GM21723 (cell line): ENCODE results near the gene SLC14A1.
A peak's percentile ranks its signal among the peaks of the same experiment; 100 is the strongest.

Experiments used
- ATAC-seq: cut with Tn5 transposase; IDR thresholded peaks from one replicate; pipeline ENCODE4 v1.9.1; 2021; ENCODE audit warnings: mild to moderate bottlenecking, moderate library complexity; ENCODE audit not compliant: unreplicated experiment

SLC14A1 gene

DNA sequence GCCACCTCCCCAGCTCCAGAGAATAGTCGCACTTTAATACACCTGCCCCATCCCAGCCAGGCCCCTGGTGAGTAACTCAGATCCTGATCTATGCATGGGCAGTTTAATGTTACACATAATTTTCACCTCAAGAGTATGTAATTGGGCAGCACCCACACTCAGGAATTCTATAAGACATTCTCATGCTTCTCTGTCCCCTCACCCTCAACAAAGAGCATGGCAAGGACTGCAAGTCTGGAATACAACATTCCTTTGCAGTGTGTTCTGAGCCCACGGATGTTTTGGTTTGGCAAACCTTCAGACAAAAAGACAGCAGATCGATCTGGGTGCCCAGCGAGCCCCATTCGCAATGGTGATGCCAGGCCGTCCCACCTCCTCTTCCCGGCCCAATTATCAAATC, 4.9 kb upstream of the SLC14A1 start:
- no peak for ATAC-seq

GRCh38 chr18:45722899-45723298, 1.1 kb upstream of the SLC14A1 start:
- ATAC-seq: peak; percentile 93

GRCh38 chr18:45724601-45725000, 620 bp downstream of the SLC14A1 start:
- ATAC-seq: no peak

DNA sequence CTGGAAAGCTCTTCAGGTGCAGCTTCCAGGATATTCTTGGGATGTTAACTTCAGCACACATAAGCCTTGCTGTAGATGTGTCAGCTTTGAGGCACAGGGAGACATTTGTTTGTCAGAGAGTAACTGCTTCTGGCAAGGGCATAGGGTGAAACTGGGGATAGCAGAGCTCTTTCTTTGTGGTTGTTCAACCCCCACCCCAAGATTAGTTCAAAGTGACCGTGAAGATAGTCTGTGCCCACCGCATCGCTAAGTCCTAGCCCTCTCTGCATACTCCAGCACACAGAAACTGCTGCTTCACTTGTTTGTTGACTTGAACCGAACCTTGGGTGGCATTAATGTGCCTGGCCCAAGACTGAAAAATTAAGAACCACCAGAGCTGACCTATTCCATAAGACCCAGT, 1.4 kb downstream of the SLC14A1 start:
- no peak for ATAC-seq

GRCh38 chr18:45726603-45727002, 2.6 kb downstream of the SLC14A1 start:
- ATAC-seq: no peak

DNA sequence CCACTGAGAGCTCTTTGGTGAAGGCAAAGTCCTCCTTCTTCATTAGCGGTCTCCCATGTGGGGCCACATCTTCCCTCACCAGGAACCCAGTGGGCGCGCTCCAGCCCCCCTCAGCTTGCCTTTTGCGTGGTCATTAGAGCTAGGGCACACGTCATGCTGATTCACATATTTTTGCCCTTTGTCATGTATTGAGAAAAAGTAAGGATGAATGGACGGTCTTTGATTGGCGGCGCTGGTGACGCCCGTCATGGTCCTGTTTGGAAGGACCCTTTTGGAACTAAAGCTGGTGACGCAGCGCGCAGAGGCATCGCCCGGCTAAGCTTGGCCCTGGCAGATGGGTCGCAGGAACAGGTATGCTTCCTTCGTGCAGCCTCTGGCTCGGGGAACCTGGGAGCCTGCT, 3.1 kb downstream of the SLC14A1 start:
- no peak for ATAC-seq

DNA sequence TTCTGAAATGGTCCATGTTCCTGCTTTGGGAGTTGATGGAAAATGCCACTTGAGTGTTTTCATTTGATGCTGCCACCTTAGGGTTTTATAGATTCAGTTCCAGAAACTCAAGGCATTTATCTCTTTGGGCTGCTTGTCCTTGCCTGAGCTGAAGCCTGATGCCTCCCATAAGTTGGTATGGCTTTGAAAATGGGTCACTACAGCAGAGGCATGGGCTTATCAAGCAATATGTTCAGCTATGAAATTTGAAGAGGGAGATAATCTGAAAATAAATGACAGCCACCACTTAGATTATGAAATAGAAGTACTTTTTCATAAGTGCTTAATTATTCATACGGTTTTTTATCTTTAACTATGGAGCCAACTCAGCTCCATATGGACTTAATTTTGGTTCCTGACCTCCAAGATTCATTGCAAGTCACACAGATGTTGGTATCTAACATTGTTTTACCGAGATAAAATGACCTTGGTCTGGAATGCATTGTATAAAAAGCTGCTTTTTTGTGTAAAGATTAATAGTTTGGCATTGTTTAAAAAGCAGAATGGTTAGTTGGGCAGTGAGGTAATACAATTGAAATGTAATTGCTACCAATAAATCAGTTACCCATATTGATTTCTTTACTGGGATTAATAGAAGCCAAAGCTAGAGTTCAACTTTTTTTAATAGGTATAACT, 4.5 kb downstream of the SLC14A1 start:
- no peak for ATAC-seq

DNA sequence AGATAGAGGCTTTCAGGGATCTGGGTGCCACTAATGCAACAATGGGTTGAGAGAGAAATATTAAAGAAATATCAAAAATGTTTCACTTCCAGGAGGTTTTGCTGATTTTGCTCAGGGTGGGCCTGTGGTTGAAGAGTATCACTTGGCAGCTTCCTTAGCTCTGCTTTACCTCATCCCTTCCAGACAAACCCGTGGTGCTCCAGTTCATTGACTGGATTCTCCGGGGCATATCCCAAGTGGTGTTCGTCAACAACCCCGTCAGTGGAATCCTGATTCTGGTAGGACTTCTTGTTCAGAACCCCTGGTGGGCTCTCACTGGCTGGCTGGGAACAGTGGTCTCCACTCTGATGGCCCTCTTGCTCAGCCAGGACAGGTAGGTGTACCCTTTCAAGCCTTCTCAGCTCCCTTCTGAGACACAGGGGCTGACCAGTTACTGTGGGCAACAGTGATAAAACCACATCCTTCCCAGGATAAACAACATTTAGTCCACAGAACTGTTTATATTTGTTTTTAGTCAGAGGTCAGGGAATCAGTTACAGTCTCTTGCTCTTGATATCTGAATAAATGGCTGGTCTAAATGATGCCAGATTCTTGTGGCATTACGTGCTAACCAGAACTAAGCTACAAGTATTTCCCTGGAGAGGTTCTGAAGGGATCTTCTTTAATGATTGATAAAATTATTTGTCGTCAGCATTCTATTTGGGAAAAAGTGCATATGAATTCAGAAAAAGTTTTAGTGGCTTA, 7.0 kb downstream of the SLC14A1 start:
- no peak for ATAC-seq

DNA sequence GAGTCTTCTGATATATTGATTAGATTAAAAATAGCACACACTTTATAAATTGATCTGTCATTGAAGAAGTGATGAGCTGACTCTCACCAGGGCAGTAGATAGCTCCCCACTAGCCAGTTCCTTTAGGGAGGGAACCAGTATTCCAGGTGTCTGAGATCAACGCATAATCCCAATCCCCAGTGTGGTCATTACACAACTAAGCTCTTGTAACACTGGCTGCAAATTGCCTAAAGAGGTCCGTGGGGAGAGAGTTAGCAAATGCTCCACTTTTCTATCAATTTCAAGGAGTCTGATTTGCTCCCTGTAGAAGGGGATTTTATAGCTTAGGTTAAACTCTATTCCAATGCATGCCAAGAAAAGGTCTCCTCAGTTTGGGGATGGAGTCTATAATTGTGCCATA, 7.7 kb downstream of the SLC14A1 start:
- no peak for ATAC-seq

DNA sequence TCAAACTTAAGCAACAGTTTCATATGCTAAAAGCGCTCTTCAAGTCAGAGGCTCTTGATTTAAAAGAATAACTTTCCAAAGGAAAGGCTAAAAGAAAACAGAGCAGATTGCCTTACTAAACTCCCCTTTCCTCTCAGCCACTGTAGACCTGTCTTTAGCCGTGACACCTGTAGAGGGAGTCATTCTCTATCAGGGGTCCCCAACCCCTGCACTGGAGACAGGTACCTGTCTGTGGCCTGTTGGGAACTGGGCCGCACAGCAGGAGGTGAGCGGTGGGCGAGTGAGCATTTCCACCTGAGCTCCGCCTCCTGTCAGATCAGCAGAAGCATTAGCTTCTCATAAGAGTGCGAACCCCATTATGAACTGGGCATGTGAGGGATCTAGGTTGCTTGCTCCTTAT, 9.6 kb downstream of the SLC14A1 start:
- no peak for ATAC-seq

DNA sequence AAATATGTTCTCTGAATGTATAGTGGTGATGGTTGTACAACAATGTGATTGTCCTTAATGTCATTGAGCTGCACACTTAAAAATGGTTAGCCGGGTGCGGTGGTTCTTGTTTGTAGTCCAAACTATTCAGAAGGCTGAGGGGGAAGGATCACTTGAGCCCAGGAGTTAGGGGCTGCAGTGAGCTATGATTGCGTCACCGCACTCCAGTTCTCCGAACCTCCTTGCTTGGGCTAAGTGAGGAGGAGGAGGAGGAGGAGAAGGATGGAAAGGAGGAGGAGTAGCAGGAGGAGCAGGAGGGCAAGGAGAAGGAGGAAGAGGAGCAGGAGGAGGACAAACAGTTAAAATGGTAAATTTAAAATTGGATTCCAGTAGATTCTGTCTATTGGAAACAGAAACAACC, 10.5 kb downstream of the SLC14A1 start:
- ATAC-seq: no peak

- no peak for ATAC-seq
Observed at GRCh38 chr18:45734944-45735343, 11.0 kb downstream of the SLC14A1 start.

DNA sequence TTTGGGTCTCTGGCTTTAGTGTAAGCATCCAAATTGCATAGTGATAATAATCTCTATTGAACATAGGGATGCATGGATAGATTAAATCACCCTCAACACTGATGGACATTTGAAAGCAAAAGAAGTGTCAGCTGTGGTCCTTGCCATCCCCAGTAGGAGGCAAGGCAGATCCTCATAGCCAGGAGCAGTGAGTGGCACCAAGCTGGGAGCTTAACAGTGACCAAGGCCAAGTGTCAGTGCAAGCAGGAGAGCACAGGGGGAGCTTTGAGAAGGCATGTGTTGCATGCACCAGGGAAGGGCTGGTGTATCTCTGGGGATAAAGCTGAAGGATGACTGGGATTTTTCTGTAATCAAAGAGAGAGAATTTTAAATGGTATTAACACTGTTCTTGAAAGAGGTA, 14.7 kb downstream of the SLC14A1 start:
- no peak for ATAC-seq

DNA sequence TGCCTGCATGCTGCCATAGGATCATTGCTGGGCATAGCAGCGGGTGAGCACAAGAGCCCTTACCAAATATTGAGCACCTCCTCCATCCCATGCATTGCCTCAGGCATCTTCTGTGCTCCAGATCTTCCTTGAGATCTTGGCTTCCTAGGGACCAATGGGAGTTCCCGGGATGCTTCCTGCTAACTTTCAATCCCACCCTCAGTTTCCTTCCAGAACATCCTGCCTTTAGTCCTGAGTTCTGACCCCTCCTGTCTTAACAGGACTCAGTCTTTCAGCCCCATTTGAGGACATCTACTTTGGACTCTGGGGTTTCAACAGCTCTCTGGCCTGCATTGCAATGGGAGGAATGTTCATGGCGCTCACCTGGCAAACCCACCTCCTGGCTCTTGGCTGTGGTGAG, 15.3 kb downstream of the SLC14A1 start:
- ATAC-seq: no peak

DNA sequence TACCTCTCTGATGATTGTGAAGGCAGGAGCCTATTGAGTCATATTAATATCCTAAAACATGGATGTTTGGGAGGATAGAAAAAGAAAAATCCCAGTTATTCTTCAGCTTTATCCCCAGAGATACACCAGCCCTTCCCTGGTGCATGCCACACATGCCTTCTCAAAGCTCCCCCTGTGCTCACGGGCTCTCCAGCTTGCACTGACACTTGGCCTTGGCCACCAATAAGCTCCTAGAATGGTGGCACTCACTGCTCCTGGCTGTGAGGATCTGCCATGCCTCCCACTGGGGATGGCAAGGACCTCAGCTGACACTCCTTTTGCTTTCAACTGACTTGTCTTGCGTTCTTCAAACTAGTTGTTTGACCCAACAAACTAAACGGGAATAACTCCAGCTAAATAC, 15.9 kb downstream of the SLC14A1 start:
- no peak for ATAC-seq

- no peak for ATAC-seq
Observed at GRCh38 chr18:45741056-45741455, 17.1 kb downstream of the SLC14A1 start.

DNA sequence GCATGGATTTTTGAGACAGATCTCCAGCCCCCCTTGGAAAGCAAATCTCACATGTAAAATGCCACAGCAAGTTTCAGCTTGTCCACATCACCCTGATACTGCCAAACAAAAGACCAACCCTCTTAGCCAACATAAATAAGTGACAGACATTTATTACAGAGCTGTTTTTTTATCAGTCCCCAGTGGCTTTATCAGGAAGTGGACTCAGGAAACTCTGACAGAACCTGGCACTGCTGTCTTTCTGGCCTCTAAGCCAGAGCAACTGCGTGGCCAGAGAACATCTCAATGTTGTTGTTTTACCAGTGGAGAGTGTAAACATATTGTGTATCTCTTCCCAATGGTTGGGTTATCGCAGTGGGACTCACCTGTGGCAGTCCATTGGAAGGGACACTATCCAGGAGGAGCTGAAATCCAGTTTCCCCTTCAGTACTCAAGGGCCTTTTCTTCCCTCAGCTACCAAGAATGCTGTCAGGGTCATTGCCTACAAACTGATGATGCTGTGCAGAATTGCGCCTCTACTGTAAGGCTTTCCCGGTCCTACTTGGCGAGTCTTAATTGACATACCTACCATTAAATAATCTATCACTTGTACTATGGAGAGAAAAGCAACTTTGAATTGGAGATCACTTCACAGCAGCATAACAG, 22.0 kb downstream of the SLC14A1 start:
- no peak for ATAC-seq

GRCh38 chr18:45748501-45748900, 24.5 kb downstream of the SLC14A1 start:
- no peak for ATAC-seq

GRCh38 chr18:45749918-45750689, 26.1 kb downstream of the SLC14A1 start:
- ATAC-seq: no peak

DNA sequence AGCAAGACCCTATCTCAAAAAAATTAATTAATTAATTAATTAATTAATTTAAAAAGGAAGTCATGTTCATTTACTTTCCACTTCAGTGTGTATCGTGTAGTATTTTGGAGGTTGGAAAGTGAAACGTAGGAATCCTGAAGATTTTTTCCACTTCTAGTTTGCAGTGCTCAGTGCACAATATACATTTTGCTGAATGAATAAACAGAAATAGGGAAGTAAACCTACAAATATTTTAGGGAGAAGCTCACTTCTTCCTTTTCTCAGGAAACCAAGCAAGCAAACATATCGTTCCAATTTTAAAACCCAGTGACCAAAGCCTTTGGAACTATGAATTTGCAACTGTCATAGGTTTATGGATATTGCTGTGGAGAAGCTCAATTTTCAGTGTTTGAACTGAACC, 27.8 kb downstream of the SLC14A1 start:
- ATAC-seq: no peak

DNA sequence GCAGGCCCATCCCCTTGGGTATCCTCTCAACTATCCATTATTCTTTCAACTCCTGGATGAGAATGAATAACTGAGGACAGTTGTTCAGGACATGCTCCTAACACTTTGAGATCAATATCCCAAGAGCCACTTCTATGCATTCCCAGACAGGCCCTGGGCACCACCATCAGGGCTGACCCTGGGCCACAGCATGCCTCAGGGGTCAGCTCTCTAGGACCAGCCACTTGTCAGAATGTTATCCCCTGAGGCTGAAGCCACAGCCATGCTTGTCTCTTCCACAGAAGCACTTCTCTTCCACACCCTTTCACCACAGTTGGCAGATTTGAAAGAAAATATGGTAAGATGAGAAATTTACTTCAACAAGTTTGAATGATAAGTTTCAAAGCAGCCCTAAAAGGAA, 28.7 kb downstream of the SLC14A1 start:
- ATAC-seq: no peak
